GM06990 (cell line): ENCODE measurements around the gene HOXA6.

ENCODE experiments used
- DNase-seq: peaks from one replicate; pipeline ENCODE4 v3.0.0-alpha.2; 2011; ENCODE audit not compliant: insufficient read length; ENCODE audit errors: extremely low read depth
- H3K27me3 ChIP-seq: replicated peaks from 2 replicates; pipeline ENCODE4 v1.6.0; 2011; ENCODE audit warnings: low read length; ENCODE audit not compliant: control insufficient read depth, insufficient read depth
- H3K36me3 ChIP-seq: 2 replicates; pipeline ENCODE4 v1.5.1; 2011; ENCODE audit warnings: low read length; ENCODE audit not compliant: control insufficient read depth, insufficient read depth
- H3K4me3 ChIP-seq: replicated peaks from 2 replicates; pipeline ENCODE4 v1.5.1; 2011; ENCODE audit warnings: low read depth, mild to moderate bottlenecking, control low read depth, low read length
- TF ChIP-seq, protein P1 (sequence below): IDR thresholded peaks from 2 replicates; pipeline ENCODE4 v1.5.1; 2011; ENCODE audit warnings: low read length, control low read depth, mild to moderate bottlenecking, inconsistent platforms; ENCODE audit not compliant: insufficient read depth, poor library complexity, severe bottlenecking

Gene HOXA6

DNA sequence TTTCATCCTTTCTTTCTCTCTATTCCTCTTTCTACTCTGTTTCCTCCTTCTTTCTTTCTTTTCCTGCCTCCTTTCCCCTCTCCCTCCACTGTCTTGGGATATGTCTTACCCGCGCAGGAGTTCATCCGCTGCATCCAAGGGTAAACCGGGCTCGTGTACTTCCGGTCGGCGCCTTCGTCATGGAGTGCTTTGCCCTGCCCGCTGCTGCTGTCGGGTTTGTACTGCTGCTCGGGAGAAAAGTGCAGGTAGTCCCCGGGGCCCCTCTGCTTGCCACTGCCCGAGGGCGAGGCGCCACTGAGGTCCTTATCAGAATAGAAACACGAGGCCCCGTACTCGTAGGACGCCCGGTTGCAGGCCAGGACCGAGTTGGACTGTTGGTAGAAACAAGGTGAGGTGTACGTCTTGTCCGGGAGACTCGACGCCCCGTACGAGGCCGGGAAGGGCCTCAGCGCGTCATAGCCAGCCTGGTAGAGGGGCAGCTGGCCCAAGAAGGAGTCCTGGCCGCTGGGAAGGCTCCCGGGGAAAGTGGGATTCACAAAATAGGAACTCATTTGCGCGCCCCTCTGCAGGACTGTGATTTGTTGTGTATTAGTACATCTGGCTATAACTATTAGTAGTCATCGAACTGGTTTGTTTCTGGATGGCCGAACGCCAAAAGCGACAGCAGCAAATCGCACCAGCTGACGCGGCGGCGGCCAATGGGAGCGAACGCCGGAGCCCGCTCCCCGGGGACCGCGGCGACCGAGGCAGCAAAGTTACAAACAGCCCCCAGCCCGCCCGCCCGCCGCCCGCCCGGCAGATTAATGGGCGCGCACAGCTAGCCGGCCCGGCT lies at the start of gene HOXA6:
HOXA6 (minus strand) TSS at position 576 of the 832 bp plus-strand sequence; CDS start at position 551, 25 bp downstream.
- TF ChIP-seq, protein P1, sequence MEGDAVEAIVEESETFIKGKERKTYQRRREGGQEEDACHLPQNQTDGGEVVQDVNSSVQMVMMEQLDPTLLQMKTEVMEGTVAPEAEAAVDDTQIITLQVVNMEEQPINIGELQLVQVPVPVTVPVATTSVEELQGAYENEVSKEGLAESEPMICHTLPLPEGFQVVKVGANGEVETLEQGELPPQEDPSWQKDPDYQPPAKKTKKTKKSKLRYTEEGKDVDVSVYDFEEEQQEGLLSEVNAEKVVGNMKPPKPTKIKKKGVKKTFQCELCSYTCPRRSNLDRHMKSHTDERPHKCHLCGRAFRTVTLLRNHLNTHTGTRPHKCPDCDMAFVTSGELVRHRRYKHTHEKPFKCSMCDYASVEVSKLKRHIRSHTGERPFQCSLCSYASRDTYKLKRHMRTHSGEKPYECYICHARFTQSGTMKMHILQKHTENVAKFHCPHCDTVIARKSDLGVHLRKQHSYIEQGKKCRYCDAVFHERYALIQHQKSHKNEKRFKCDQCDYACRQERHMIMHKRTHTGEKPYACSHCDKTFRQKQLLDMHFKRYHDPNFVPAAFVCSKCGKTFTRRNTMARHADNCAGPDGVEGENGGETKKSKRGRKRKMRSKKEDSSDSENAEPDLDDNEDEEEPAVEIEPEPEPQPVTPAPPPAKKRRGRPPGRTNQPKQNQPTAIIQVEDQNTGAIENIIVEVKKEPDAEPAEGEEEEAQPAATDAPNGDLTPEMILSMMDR = no peak
- DNase-seq = no peak
- no peaks in the 10 kb centered on the region for H3K36me3 ChIP-seq
- peaks cover 2% of the 10 kb centered on the region; the same call in 1 of the 2 replicates for H3K27me3 ChIP-seq
- no peak within 1 kb of the TSS for H3K4me3 ChIP-seq

DNA sequence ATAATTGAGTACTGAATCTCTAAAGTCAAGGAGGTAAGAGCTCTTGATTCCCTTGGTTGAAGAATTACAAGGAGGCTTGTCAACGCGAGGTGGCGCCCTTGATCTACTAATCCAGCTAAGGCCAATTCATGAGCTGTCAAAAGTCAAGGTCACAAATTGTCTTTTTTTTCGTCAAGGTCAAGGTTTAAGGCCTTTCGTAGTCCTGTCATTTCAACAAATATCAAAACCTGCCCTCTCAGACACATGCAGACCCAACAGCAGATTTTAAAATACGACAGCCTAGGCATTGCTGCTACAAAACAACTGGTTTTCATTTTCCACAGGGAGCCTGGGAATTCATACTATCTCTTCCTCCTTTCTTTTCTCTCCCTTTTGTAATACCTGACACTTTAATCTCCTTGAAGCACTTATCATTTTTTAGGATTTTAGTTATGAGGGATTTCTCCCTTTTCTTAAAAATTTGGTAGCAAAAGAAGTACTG lies 48.8 kb upstream of the HOXA6 start:
- no peak for DNase-seq
- TF ChIP-seq, protein P1 = peak; percentile 72
- Histone ChIP-seq H3K27me3 (peaks cover 14% of the 10 kb centered on the region), H3K4me3 (no peak overlapping the region), H3K36me3 (no peaks in the 10 kb centered on the region)

DNA sequence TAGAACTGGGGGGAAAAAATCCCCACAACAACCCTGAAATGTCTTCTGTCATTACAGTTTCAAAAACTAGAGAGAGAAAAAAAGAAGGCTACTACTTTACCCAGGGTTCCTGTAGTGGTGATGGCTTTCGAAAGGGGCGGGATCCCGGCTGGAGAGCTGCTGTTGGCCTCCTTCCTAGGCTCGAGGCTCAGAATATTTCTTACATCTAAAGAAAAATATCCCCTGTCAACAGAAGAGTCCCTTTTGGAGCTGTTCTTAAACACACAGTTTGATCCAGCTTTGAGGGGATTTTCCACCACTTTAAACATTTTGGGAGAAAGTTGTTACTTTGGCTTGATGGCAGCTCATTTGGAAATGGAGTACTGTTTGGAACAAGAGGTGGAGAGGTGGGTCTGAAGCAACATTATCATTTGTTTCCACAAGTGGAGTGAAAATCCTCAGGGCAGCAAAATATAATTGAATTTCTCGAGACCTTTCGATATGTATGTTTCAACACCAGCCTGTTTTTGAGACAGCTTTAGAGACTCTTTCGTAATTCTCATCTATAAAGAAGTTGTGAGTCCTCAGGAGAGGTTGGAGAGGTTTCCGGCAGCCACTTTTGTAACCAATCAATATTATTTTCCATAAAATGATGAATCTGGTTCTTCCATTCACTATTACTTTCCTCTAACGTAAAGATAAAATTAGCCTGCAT lies 47.3 kb upstream of the HOXA6 start:
- DNase-seq = no peak
- Histone ChIP-seq H3K27me3 (peaks cover 12% of the 10 kb centered on the region), H3K4me3 (no peak overlapping the region), H3K36me3 (no peaks in the 10 kb centered on the region)
- TF ChIP-seq, protein P1 = no peak

DNA sequence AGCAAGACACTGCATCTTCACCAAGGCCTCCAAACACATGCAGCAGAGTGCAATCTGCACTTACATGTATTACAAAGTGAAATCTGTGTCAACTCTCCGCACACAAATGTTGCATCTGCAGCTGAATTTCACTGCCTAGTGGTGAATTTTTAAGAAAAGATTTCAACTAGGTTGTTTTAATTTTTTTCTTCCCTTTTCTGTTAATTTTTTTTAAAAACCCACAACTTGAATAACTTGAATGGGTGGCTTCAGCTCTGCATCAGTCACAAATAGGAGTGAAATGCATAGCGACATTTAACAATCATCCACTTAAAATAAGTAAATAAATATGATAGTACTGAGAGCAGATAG lies 46.4 kb upstream of the HOXA6 start:
- Histone ChIP-seq H3K27me3 (peaks cover 14% of the 10 kb centered on the region), H3K36me3 (no peaks in the 10 kb centered on the region), H3K4me3 (no peak overlapping the region)
- TF ChIP-seq, protein P1 = no peak
- no peak for DNase-seq

DNA sequence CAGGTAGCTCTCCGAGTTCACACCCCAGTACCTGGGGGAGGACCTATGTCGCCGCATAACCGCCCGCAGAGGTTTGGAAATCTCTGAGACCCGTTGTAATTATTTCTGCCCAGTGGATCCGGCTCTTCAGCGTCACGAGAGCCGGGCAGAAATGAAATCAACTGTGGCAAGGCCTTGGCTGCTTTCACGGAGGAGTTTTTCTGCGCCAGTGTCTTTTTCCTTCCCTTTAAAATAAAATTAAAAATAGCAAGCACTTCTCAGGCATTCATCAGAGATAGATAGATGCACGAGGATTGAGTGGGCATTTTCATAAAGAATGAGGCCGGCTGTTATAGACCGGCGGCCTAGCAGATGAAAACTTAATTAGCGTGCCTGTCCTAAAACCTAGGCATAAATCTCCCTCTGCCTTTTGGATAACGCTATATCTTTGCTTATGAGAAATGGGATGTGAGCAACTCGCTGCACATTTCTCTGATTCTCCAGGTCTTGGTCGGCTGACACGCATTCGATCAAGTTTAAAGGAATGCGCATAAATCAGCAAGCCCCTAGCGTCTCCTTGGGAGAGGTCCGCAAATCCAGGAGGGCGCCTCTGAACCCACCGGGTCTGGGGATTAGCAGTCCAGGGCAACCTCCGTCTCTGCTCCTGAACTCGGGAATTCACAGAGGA lies 45.9 kb upstream of the HOXA6 start:
- TF ChIP-seq, protein P1 = no peak
- DNase-seq = no peak
- Histone ChIP-seq H3K27me3 (peaks cover 12% of the 10 kb centered on the region), H3K4me3 (no peak overlapping the region), H3K36me3 (no peaks in the 10 kb centered on the region)
